ENCODE results near the gene SIRT3.
A peak's percentile ranks its signal among the peaks of the same experiment; 100 is the strongest.

SIRT3 gene

DNA sequence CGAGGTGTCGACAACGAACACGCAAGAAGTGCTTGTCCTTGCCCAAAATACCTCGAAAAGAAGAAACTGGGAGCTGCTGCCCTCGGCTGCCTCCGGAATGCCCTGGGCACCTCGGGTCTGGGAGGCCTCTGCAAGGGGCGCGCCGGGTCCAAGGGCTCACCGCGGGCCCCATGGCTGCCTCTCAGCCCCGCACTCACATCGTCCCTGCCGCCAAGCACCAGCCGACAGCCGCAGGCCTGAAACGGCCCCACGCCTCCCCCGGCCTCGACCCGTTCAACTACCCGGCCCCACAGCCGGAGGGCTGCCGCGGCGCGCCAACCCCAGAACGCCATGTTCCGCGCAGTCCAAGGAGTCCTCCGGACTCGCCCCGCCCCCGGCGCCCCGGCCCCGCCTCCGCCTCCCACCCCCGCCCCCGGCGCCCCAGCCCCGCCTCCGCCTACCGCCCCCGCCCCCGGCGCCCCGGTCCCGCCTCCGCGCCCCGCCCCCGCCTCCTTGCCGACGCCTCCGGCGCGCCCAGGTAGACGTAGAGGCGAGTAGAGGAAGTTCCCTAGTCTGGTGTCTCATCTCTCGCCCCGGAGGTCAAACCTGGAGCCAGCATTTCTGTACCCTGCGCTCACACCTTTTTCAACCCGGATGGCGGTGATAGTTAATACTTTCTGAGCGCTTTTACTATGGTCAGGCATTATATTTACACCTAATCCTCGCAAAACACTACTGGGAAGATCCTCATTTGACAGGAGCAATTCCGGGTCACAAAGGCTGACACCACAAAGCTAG, at the start of gene SIRT3:
TSS of gene SIRT3 (minus strand) at position 346 of the 777 bp plus-strand sequence. CDS start at position 332, 14 bp downstream.
- peak; percentile 97 for DNase-seq (ENCODE audit: low spot score)

DNA sequence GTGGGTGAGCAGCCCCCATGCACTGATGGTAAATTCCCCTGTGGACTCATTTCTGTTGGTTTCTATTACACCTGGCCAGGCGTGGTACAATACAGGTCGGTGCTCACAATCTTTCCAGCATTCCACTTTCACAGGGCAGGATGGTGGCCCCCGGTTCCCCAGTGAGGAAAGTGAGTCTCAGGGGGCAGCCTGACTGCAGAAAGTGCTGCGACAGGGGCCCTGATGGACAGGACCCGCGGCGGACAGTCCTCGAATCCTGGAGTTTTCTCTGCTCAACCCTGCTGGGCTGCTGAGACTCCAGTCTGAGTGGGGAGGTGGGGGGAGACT, 49.7 kb upstream of the SIRT3 start:
- DNase-seq (ENCODE audit: low spot score), result no peak

DNA sequence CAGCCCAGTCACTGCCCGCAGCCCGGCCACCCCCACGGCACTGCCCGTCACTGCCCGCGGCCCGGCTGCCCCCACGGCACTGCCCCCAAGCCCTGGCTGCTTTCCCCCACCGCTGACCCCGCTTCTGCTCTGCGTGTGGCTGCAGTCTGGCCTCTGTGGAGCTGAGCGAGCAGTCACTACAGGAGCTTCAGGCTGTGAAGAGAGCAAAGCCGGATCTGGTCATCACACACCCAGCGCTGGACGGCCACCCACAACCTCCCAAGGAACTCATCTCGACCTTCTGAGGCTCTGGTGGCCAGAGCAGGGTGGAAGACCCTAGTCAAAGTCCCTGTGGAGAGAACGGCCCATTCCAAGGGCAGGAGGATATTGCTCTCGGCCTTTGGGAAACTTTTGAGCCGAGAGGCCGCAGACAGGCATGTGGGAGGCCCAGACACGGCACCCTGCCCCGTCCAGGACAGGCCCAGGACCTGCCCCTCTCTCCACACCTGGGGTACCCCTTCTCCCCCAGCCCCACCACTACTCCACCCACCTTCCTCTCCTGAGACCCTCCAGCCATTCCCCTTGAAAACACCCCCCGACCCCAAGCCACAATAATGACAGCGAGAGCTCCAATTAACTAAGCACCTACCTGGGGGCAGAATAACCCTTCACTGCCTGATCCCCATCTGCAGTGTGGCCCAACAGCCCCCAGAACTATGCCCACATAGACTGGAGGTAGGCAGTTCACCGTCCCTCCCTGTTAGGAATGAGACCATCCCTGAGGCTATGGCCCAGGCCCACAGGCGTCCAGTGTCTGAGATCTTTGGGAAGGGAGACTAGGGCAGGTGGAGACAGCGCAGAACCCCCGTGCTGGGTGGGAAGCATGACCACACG, 49.1 kb upstream of the SIRT3 start:
- no peak for DNase-seq (ENCODE audit: low spot score)

DNA sequence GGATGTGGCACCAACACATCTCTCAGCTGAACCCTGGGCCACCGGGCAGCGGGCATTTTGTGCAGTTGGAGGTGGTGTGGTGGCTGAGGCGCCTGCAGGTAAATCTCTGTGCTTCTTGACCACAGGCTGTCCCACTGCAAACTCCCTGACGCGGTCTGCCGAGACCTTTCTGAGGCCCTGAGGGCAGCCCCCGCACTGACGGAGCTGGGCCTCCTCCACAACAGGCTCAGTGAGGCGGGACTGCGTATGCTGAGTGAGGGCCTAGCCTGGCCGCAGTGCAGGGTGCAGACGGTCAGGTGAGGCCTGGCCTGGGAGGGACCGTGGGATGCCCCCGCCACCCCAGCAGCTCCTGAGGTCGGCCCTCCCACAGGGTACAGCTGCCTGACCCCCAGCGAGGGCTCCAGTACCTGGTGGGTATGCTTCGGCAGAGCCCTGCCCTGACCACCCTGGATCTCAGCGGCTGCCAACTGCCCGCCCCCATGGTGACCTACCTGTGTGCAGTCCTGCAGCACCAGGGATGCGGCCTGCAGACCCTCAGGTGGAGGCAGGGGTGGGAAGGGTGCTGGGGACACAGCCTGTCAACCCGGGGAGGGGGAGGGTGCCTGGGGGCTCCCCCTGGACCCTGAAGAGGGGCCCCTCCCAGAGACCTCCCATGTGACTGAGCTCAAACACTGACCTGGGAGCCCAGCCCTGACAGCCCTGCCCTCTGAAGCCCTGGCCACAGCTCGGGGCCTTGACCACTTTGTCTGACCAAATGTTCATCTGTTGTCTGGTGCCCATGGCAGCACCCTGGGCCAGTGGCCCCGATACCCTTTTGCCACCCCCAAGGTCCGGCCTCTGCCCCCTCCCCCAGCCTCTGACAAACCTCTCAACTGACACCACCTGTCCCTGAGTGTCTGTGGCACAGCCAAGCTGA, 48.2 kb upstream of the SIRT3 start:
- no peak for DNase-seq (ENCODE audit: low spot score)

DNA sequence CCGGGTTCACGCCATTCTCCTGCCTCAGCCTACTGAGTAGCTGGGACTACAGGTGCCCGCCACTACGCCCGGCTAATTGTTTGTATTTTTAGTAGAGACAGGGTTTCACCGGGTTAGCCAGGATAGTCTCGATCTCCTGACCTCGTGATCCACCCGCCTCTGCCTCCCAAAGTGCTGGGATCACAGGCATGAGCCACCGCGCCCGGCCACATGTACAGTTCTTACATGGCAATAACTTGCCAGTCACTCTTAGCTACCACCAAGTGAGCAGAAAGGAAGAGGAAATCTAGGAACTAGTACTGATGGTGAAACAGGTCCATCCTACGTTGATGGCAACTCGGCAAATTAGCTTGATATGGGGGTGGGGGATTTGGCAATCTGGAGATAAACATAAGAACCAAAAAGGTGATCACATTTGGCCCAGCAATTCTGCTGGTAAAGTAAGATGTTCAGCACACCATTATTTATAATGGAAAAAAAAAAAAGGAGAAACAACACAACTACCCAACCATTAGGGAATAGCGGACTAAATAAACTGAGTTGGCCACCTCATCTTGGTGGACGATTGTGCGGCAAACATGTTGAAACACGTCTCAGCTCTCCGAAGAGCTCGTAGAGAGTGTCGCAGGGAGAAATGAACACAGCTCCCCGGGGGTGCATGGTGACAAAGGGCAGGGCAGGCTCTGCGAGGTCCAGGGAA, 47.4 kb upstream of the SIRT3 start:
- no peak for DNase-seq (ENCODE audit: low spot score)

DNA sequence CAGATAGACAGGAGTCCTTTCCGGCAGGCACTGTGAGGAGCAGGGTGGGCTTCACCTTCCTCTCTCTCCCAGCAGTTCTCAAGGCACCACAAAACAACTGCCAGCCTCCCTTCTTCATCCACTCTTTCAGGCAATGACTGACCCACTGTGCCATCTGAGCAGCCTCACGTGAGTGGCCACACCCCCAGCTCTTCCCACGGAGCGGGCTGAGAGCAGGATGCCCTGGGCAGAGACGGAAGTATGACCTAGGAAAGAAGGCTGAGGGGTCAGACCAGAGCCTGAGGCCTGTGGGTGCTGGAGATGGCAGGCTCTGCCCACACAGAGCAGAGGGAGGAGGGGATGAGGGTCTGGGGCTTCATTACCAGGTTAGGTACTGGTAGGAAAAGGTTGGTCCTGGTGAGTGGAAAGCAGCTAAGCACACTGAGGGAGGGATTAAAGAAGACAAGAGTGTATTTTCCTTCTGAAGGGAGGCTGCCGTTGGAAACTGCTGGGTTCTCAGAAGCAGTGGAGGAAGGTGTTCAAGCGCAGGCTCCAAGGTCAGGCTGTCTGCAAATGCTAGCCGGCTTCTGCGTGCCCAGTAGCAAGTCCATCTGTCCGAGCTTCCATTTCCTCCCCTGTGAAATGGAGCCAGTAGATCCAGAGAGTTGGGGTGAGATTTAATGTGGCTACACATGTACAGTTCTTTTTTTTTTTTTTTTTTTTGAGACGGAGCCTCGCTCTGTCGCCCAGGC, 46.7 kb upstream of the SIRT3 start:
- DNase-seq (ENCODE audit: low spot score), result no peak

DNA sequence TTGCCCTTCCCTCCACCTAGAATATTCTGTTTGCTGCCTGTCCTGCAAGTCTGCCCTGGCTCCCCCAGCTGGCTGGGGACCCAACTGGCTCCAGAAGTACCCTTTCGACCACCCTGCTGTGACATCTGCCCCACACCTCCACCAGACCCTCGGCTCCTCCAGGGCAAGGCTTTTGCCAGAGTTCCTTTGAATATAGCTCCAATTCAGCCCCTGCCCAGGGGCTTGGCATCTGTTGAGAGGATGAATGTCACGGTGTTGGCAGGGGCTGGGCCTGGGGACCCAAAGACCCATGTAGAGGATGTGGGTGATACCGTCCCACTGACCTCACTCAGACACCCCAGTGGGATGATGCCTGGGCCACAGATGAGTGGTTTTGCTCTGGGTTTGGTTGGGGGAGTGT, 46.0 kb upstream of the SIRT3 start:
- DNase-seq (ENCODE audit: low spot score), result no peak

DNA sequence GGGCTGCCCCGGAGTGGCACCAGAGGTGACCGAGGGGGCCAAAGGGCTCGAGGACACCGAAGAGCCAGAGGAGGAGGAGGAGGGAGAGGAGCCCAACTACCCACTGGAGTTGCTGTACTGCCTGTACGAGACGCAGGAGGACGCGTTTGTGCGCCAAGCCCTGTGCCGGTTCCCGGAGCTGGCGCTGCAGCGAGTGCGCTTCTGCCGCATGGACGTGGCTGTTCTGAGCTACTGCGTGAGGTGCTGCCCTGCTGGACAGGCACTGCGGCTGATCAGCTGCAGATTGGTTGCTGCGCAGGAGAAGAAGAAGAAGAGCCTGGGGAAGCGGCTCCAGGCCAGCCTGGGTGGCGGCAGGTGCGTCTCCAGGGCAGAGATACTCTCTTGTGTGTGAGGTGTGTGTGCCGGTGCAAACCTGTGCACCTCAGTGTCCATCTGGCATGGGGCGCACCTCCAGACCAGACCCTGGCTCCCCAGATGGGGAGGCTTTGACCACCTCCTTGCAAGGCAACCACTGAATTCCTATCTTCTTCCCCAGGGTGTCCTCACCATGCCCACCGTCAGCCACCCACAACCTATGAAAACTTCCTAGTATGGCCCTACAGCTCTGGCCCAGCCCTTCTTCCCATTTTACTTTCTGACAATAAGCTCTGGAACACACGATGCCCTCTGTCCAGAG, 45.5 kb upstream of the SIRT3 start:
- DNase-seq (ENCODE audit: low spot score), result no peak

DNA sequence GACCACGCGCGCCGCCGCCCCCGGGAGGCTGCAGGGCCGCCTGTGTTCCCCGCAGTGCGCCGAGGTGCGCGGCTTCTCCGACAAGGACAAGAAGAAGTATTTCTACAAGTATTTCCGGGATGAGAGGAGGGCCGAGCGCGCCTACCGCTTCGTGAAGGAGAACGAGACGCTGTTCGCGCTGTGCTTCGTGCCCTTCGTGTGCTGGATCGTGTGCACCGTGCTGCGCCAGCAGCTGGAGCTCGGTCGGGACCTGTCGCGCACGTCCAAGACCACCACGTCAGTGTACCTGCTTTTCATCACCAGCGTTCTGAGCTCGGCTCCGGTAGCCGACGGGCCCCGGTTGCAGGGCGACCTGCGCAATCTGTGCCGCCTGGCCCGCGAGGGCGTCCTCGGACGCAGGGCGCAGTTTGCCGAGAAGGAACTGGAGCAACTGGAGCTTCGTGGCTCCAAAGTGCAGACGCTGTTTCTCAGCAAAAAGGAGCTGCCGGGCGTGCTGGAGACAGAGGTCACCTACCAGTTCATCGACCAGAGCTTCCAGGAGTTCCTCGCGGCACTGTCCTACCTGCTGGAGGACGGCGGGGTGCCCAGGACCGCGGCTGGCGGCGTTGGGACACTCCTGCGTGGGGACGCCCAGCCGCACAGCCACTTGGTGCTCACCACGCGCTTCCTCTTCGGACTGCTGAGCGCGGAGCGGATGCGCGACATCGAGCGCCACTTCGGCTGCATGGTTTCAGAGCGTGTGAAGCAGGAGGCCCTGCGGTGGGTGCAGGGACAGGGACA, 44.8 kb upstream of the SIRT3 start:
- DNase-seq (ENCODE audit: low spot score), result no peak

DNA sequence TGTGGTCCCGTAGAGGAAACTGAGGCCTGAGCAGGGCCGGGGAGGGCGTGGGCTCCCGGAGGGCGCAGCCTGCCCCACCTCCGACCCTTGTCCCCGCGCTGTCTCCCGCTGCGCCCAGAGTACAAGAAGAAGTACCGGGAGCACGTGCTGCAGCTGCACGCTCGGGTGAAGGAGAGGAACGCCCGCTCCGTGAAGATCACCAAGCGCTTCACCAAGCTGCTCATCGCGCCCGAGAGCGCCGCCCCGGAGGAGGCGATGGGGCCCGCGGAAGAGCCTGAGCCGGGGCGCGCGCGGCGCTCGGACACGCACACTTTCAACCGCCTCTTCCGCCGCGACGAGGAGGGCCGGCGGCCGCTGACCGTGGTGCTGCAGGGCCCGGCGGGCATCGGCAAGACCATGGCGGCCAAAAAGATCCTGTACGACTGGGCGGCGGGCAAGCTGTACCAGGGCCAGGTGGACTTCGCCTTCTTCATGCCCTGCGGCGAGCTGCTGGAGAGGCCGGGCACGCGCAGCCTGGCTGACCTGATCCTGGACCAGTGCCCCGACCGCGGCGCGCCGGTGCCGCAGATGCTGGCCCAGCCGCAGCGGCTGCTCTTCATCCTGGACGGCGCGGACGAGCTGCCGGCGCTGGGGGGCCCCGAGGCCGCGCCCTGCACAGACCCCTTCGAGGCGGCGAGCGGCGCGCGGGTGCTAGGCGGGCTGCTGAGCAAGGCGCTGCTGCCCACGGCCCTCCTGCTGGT, 44.0 kb upstream of the SIRT3 start:
- DNase-seq (ENCODE audit: low spot score), result peak; percentile 54

DNA sequence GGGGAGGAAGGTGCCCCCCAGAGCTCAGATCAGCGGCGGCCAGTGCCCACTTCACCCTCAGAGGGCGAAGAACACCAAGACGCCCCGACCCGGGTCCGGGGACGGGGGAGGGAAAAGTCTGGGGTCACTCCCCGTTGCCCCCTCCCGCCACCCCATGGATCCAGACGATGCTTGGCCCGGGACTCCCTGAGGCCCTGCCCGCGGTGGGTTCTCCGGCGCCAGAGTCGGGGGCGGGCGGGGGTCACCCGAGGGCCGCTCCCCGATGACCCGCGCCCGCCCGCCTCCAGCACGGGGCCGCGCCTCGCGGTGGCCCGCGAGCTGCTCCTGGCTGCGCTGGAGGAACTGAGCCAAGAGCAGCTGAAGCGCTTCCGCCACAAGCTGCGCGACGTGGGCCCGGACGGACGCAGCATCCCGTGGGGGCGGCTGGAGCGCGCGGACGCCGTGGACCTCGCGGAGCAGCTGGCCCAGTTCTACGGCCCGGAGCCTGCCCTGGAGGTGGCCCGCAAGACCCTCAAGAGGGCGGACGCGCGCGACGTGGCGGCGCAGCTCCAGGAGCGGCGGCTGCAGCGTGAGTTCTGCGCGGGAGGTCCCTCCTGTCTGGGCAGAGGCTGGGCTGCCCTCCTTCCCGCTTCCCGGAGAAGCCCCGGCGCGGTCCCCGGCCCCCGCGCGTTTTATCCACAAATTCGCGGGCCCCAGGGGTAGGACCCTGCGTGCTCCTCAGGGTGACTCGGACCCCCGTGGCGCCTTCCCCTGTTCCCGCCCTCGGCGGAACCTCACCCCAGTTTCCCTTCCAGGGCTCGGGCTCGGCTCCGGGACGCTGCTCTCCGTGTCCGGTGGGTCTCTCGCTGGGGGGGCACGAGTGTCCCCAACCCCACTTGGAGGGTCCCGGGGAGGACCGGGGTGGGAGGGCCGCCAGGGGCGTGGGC, 43.2 kb upstream of the SIRT3 start:
- DNase-seq (ENCODE audit: low spot score), result no peak

DNA sequence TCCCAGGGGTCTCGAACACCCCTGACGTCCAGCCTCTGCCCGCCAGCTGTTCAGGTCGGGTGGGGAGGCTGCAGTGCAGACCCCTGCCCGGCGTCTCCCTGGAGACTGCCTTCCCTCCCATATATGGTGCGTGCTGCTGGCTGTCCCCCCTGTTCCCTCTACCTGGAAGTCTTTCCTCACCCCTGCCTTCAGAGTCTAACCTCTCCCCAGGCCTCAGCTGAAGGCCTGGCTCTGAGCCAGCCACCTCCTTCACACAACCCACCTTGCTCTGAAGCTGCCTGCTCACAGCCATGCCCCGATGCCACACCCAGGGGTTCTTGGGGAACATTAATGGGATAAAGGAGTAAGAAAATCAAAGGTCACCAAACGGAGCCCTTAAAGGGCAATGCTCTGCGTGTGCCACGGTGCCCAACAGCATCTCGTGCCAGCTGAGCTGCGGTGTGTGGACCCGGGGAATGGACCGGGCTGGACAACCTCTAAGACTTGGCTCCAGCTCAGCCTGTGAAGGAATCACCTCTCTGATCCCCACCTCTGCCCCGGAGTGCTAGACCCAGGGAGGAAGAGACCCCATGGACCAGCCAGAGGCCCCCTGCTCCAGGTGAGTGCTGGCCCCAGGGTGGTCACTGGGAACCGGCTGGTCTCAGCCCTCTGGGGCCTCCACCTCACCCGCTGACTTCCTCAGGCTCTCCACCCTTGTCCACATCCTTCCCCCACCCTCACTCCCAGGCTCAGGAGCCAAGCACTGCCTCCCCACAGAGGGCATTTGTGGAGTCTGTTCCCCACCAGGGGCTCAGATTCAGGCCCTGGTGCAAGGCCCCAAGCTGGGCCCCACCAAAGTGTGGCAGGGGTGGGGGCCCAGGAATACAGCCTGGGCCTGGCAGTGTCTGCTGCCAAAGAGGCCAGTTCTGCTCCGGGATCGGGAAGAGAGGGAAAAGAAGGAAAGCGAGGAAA, 42.1 kb upstream of the SIRT3 start, which contains the start of gene NLRP6:
TSS of gene NLRP6 (plus strand) at position 407 of the 951 bp plus-strand sequence. CDS start at position 570, 163 bp downstream.
- DNase-seq (ENCODE audit: low spot score), result no peak

DNA sequence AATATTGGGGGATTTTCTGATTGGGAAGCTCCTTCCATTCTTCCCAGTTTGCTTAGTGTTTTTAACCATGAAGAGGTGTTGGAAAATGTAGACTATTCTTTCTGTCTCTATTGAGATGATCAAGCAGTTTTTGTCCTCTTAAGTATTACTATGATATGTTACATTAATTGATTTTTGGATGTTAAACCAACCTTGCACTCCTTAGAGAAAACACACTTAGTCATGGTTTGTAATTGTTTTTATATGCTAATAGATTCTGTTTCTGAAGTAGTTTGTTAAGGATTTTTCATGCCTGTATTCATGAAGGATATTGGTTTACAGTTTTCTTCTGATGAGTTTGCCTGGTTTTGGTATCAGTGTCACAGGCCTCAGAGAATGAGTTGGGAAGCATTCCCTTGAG, 40.1 kb upstream of the SIRT3 start:
- no peak for DNase-seq (ENCODE audit: low spot score)

DNA sequence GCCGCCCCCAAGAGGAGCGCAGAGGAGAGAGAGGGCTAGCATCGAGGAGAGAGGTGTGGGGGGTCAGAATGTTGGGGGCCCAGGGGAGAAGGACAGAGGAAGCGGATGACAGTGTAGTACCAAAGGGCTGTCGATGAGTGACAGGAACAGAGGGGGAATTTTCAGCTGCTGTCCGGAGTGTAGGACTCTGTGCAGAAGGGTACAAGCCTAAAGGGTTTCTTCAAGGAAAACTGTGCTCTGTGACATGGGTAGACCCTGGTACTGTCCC, 36.7 kb upstream of the SIRT3 start:
- no peak for DNase-seq (ENCODE audit: low spot score)

DNA sequence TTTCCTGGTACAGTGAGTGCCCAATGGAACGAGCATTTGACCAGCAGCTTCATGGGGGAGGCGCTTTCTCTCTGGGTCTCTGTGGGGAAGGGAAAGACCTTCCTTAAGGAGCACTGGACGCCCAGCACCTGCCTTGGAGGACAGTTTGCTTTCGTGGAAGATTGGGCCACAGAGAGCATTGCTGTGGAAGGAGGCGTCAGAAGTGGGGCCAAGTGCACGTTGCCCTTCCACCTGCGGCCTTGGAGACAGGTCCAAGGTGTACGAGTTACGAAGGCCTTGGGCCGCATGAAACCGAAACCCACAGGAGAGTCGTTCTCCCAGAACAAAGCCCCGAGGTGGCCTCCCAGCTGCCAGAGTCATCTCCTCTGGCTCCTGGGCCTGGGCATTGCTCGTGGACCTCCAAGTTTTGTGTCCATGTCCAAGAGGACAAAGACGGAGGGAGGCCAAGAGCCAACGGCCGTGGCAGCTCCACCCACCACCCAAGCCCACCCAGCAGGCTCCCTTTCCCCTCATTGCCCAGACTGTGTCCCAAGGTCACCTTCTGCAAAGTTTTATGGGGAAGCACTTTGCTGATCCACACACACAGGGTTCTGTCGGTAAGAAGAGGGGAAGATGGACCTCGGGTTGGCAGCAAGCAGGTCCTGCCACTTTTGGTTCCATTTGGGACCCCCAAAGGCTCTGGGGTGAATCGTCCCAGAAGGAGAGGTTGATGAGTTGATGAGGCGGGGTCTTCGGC, 36.2 kb upstream of the SIRT3 start:
- DNase-seq (ENCODE audit: low spot score), result no peak

DNA sequence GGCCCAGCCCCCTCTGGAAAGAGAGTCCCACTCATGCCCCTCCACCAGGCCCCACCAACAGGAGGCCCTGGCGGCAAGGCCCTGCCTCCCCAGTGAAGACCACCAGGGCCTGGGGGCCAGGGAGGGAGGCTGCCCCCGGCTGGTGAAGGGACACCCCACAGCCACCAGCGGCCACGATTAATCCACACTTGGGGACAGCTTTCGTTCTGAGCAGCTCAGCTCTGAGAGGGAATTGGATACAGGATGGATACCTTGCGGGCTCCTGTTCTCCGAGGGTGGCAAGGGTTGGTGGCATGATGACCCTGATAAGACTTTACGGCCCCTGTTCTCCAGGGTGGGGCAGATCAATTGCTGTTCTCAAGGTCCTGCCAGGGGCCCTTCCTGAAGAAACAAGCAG, 35.2 kb upstream of the SIRT3 start:
- no peak for DNase-seq (ENCODE audit: low spot score)
